ENCODE data around the gene RNF34. TPM values are rescaled to one million over a fixed set of nuclear protein-coding genes. Genes with fewer than 3 reads are reported as not detected.
"Not testable (repeated sequence)": the region's sequence is repeated elsewhere in the genome, so short reads cannot be mapped to it uniquely, and the experiment has no call there.

RNF34 gene
- total RNA-seq, 2 donors from 2014 or later, result 88.6 to 99.0 TPM

- H3K27ac Mint-ChIP-seq; H3K27me3 Mint-ChIP-seq (ENCODE audit: low read depth); ATAC-seq (replicated peaks in 1 of 2); H3K36me3 Mint-ChIP-seq (ENCODE audit: insufficient read depth in 2 of 2); H3K4me1 Mint-ChIP-seq (ENCODE audit: low read depth); H3K9me3 Mint-ChIP-seq; DNase-seq; H3K4me3 Mint-ChIP-seq: not testable (repeated sequence)
Observed at GRCh38 chr12:121374336-121374735, 25.6 kb upstream of the RNF34 start.

GRCh38 chr12:121374945-121375584 lies 24.9 kb upstream of the RNF34 start:
- ATAC-seq (replicated peaks in 1 of 2); H3K4me3 Mint-ChIP-seq; H3K36me3 Mint-ChIP-seq (ENCODE audit: insufficient read depth in 2 of 2); H3K27me3 Mint-ChIP-seq (ENCODE audit: low read depth); H3K27ac Mint-ChIP-seq; H3K4me1 Mint-ChIP-seq (ENCODE audit: low read depth); DNase-seq; H3K9me3 Mint-ChIP-seq: not testable (repeated sequence)

DNA sequence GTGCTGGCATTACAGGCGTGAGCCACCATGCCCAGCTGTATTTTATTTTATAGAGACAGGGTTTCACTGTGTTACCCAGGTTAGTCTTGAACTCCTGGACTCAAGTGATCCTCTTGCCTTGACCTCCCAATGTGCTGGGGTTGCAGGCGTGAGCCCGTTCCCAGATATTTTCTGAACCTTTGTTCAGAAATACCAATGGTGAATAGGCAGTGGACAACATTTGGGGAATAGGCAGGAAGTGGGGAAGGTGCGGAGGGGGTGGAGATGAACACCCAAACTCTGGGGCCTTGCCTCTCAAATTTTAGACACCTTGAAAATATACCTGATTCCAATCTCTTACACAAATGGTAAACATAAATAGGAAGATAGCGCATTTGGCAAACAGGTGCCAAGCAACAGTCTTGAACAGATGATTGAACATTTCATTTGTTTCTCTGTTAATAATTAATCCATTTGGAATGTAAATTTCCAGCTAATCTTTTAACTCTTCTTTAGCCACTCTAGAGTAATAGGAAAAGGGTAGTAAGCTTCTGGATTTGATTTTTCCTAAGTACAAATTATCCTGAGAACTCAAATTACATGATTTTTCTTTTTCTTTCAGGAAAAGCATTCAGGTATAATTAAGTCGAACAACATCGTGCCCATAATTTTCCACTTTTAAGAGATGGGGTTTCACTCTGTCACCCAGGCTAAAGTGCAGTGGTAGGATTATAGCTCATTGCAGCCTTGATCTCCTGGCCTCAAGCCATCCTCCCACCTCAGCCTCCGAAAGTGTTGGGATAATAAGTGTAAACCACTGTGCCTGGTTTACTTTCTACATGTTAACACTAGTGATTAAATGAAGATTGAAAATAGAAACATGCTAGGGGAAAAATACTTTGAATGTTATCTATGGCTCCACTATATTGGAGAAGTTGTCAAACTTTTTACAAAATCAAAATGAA lies 22.9 kb upstream of the RNF34 start:
- no peaks in the 10 kb centered on the region for H3K4me1 Mint-ChIP-seq (ENCODE audit: low read depth)
- DNase-seq (no peak), ATAC-seq (replicated peaks in 1 of 2) (no peak)
- H3K27ac Mint-ChIP-seq, result no peak overlapping the region
- no peak overlapping the region for H3K4me3 Mint-ChIP-seq
- no peaks in the 10 kb centered on the region for H3K27me3 Mint-ChIP-seq (ENCODE audit: low read depth)
- no peaks in the 10 kb centered on the region for H3K36me3 Mint-ChIP-seq (ENCODE audit: insufficient read depth in 2 of 2)
- H3K9me3 Mint-ChIP-seq, result peaks cover 0 to 1% of the 10 kb centered on the region in 2 donors

DNA sequence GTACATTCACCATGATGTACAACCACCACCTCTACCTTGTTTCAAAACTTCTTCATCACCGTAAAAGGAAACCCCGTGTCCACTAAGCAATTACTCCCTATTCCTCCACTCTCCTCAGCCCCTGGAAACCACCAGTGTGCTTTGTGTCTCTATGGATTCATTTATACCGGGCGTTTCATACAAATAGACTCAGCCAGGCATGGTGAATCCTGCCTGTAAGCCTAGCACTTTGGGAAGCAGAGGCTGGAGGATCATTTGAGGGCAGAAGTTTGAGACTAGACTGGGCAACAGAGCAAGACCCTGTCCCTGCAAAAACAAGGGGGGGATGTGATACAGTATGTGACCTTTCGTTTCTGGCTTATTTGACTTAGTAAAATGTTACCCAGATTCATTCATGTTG lies 21.2 kb upstream of the RNF34 start:
- no peaks in the 10 kb centered on the region for H3K36me3 Mint-ChIP-seq (ENCODE audit: insufficient read depth in 2 of 2)
- no peak overlapping the region for H3K27ac Mint-ChIP-seq
- H3K27me3 Mint-ChIP-seq (ENCODE audit: low read depth), result no peaks in the 10 kb centered on the region
- no peak overlapping the region for H3K4me3 Mint-ChIP-seq
- peaks cover 0 to 1% of the 10 kb centered on the region in 2 donors for H3K9me3 Mint-ChIP-seq
- no peak for DNase-seq
- H3K4me1 Mint-ChIP-seq (ENCODE audit: low read depth), result no peaks in the 10 kb centered on the region
- ATAC-seq (replicated peaks in 1 of 2), result no peak

DNA sequence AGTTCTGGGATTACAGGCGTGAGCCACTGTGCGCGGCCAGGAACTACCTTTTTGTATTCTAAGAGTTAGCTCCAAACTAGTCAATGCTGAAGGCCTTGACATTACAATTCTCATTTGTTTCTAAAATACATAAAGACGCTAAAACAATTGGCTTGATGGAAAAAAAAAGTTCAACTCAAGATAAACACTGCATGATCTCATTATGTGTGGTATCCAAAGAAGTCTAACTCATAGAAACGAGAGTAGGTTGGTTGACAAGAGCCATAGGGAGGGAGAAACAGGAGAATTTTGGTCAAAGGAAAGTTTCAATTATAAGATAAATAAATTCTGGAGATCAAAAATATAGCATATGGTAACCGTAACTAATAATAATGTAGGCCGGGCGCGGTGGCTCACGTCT lies 20.0 kb upstream of the RNF34 start:
- H3K27me3 Mint-ChIP-seq (ENCODE audit: low read depth), result no peaks in the 10 kb centered on the region
- ATAC-seq (replicated peaks in 1 of 2) (no peak), DNase-seq (no peak)
- no peak overlapping the region for H3K27ac Mint-ChIP-seq
- H3K36me3 Mint-ChIP-seq (ENCODE audit: insufficient read depth in 2 of 2), result no peaks in the 10 kb centered on the region
- H3K4me1 Mint-ChIP-seq (ENCODE audit: low read depth), result no peaks in the 10 kb centered on the region
- H3K9me3 Mint-ChIP-seq, result peaks cover 0 to under 1% of the 10 kb centered on the region in 2 donors
- no peak overlapping the region for H3K4me3 Mint-ChIP-seq

- Mint-ChIP-seq H3K27me3 (ENCODE audit: low read depth) (no peaks in the 10 kb centered on the region), H3K27ac (no peak overlapping the region), H3K9me3 (no peaks in the 10 kb centered on the region), H3K36me3 (ENCODE audit: insufficient read depth in 2 of 2) (no peaks in the 10 kb centered on the region), H3K4me1 (ENCODE audit: low read depth) (peaks cover 6% of the 10 kb centered on the region), H3K4me3 (no peak overlapping the region)
- peak in 1 of 2 donors; percentile 6 for DNase-seq
- ATAC-seq (replicated peaks in 1 of 2), result no peak
Observed at GRCh38 chr12:121383601-121384021, 16.3 kb upstream of the RNF34 start.

DNA sequence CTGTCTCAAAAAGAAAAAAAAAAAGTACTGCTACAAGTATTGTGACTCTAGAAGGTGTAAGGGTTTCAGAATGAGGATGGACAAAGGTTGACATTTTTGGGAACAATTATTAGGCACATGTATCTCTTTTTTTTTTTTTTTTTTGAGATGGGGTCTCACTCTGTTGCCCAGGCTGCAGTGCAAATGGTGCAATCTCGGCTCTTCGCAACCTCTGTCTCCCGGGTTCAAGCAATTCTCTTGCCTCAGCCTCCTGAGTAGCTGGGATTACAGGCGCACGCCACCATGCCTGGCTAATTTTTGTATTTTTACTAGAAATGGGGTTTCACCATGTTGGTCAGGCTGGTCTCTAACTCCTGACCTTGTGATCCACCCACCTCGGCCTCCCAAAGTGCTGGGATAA lies 15.0 kb upstream of the RNF34 start:
- not testable (repeated sequence) for H3K36me3 Mint-ChIP-seq (ENCODE audit: insufficient read depth in 2 of 2); DNase-seq; H3K4me3 Mint-ChIP-seq; H3K9me3 Mint-ChIP-seq; H3K4me1 Mint-ChIP-seq (ENCODE audit: low read depth); H3K27ac Mint-ChIP-seq; ATAC-seq (replicated peaks in 1 of 2); H3K27me3 Mint-ChIP-seq (ENCODE audit: low read depth)

- no peak overlapping the region for H3K27ac Mint-ChIP-seq
- no peaks in the 10 kb centered on the region for H3K36me3 Mint-ChIP-seq (ENCODE audit: insufficient read depth in 2 of 2)
- DNase-seq (peak in 1 of 2 donors; percentile 19), ATAC-seq (replicated peaks in 1 of 2) (peak in 1 of 2 donors; percentile 18)
- H3K4me3 Mint-ChIP-seq, result no peak overlapping the region
- peaks cover 23% of the 10 kb centered on the region for H3K4me1 Mint-ChIP-seq (ENCODE audit: low read depth)
- no peaks in the 10 kb centered on the region for H3K9me3 Mint-ChIP-seq
- H3K27me3 Mint-ChIP-seq (ENCODE audit: low read depth), result no peaks in the 10 kb centered on the region
Observed at GRCh38 chr12:121388421-121388981, 11.4 kb upstream of the RNF34 start.

DNA sequence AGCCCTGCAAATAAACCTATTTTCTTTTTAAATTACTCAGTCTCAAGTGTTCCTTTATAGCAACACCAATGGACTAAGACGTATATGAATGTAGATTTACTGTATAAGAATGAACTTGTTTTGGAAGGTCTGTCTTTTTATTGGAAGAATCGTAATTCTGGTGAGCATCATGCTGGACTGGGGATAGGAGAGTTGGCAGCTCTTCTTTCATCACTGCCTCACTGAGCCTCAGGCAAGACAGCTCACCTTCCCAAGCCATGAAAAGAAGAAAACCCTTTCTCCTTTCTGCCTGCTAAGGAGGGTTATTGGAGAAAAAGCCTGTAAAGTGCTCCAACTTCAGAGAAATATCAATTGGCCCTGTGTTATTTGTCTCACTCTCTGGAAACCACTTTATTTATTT lies 9.1 kb upstream of the RNF34 start:
- ATAC-seq (replicated peaks in 1 of 2), result no peak
- peaks cover 23% of the 10 kb centered on the region for H3K4me1 Mint-ChIP-seq (ENCODE audit: low read depth)

DNA sequence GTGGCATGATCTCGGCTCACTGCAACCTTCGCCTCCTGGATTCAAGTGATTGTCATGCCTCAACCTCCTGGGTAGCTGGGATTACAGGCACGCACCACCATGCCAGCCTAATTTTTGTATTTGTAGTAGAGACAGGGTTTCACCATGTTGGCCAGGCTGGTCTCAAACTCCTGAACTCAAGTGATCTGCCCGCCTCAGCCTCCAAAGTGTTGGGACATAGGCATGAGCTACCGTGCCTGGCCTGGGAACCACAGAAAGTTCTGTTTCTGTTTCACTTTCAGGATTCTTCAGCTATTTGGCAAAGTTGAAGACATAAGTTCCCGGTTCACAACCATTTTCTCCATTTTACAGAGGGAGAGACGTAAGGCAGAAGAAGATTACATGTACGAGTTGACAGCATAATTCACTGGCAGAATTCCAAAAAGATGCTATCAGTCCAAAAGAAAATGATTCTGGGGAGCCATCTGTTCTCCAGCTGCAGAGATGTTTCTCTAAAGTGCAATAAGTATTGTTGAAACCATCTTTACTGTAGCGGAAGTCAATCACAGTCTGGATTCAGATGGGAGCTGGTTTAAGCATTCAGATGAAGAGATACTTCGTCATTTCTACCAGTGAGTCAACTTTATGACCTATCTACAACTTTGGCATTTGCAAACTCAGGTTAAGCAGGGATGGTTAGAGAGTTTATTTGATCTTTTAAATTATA lies 8.1 kb upstream of the RNF34 start:
- Mint-ChIP-seq H3K27me3 (ENCODE audit: low read depth) (no peaks in the 10 kb centered on the region), H3K4me3 (peak overlapping the region; percentile 50 to 74), H3K4me1 (ENCODE audit: low read depth) (peaks cover 23% of the 10 kb centered on the region), H3K27ac (peak overlapping the region; percentile 58), H3K9me3 (no peaks in the 10 kb centered on the region), H3K36me3 (ENCODE audit: insufficient read depth in 2 of 2) (no peaks in the 10 kb centered on the region)
- DNase-seq, result peak; percentile 50 to 58
- ATAC-seq (replicated peaks in 1 of 2), result peak; percentile 87 to 88

More for the DNA sequence above, 9.1 kb upstream of the RNF34 start:
- no peaks in the 10 kb centered on the region for H3K36me3 Mint-ChIP-seq (ENCODE audit: insufficient read depth in 2 of 2)
- H3K4me3 Mint-ChIP-seq, result no peak overlapping the region
- H3K27me3 Mint-ChIP-seq (ENCODE audit: low read depth), result no peaks in the 10 kb centered on the region
- H3K27ac Mint-ChIP-seq, result no peak overlapping the region
- no peaks in the 10 kb centered on the region for H3K9me3 Mint-ChIP-seq
- DNase-seq, result no peak

- peak overlapping the region; percentile 58 for H3K27ac Mint-ChIP-seq
- H3K36me3 Mint-ChIP-seq (ENCODE audit: insufficient read depth in 2 of 2), result no peaks in the 10 kb centered on the region
- H3K4me1 Mint-ChIP-seq (ENCODE audit: low read depth), result peaks cover 23% of the 10 kb centered on the region
Observed at GRCh38 chr12:121392325-121392716, 7.6 kb upstream of the RNF34 start.

GRCh38 chr12:121397521-121397920 lies 2.4 kb upstream of the RNF34 start:
- Mint-ChIP-seq H3K4me3 (no peak overlapping the region), H3K9me3 (no peaks in the 10 kb centered on the region), H3K27me3 (ENCODE audit: low read depth) (no peaks in the 10 kb centered on the region), H3K27ac (no peak overlapping the region), H3K4me1 (ENCODE audit: low read depth) (peaks cover 27% of the 10 kb centered on the region), H3K36me3 (ENCODE audit: insufficient read depth in 2 of 2) (peaks cover 7 to 8% of the 10 kb centered on the region in 2 donors)
- ATAC-seq (replicated peaks in 1 of 2), result no peak
- DNase-seq, result no peak

More at GRCh38 chr12:121392325-121392716, 7.6 kb upstream of the RNF34 start:
- H3K27me3 Mint-ChIP-seq (ENCODE audit: low read depth), result no peaks in the 10 kb centered on the region
- no peaks in the 10 kb centered on the region for H3K9me3 Mint-ChIP-seq
- no peak for DNase-seq
- H3K4me3 Mint-ChIP-seq, result peak overlapping the region; percentile 50 to 74
- peak in 1 of 2 donors; percentile 19 for ATAC-seq (replicated peaks in 1 of 2)

DNA sequence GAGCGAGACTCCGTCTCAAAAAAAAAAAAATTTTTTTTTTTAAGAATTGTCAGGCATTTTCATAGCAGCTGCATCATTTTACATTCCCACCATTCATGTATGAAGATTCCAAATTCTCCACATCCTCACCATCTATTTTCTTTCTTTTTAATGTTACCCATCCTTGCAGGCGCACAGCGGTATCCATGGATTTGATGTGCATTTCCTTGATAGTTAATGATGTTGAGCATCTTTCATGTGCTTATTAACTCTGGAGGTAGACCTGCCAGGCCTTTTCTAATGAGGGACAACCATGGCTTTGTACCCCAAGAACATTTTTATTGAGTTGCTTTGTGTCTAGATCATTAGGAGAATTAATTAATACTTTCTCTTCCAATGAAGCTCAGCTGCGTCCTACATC lies 1.6 kb upstream of the RNF34 start:
- Mint-ChIP-seq H3K27ac (no peak overlapping the region), H3K4me3 (peak overlapping the region; percentile 82 to 89), H3K27me3 (ENCODE audit: low read depth) (no peaks in the 10 kb centered on the region), H3K36me3 (ENCODE audit: insufficient read depth in 2 of 2) (peaks cover 8 to 10% of the 10 kb centered on the region in 2 donors), H3K9me3 (no peaks in the 10 kb centered on the region), H3K4me1 (ENCODE audit: low read depth) (peaks cover 31% of the 10 kb centered on the region)
- DNase-seq (no peak), ATAC-seq (replicated peaks in 1 of 2) (no peak)

All from activated T-cell treated with anti-CD3 and anti-CD28 coated beads, Interleukin-2, amount 50 U/mL, for 72 hours (primary cell).